Measurements from ENCODE around the gene MRO.

The MRO gene

GRCh38 chr18:50826027-50826426, 6.2 kb upstream of the MRO start:
- H3K27ac ChIP-seq (replicated peaks): no peak overlapping the region
- H3K4me3 ChIP-seq (replicated peaks; ENCODE audit: insufficient read depth, low read length): no peak overlapping the region
- DNase-seq (ENCODE audit: low read depth in 1 of 2, low spot score in 1 of 2): no peak
- no peaks in the 10 kb centered on the region for H3K27me3 ChIP-seq (ENCODE audit: insufficient read depth, poor library complexity, severe bottlenecking)
- TF ChIP-seq GABPA (IDR thresholded peaks at IDR 0.05; ENCODE audit: low read depth) (no peak), POLR2AphosphoS5 (IDR thresholded peaks at IDR 0.05; ENCODE audit: low read depth) (no peak), SPI1 (IDR thresholded peaks at IDR 0.05; ENCODE audit: borderline replicate concordance, low read depth) (no peak), REST (IDR thresholded peaks at IDR 0.05; ENCODE audit: insufficient replicate concordance, low read depth) (no peak)
- TF ChIP-seq, protein P1, sequence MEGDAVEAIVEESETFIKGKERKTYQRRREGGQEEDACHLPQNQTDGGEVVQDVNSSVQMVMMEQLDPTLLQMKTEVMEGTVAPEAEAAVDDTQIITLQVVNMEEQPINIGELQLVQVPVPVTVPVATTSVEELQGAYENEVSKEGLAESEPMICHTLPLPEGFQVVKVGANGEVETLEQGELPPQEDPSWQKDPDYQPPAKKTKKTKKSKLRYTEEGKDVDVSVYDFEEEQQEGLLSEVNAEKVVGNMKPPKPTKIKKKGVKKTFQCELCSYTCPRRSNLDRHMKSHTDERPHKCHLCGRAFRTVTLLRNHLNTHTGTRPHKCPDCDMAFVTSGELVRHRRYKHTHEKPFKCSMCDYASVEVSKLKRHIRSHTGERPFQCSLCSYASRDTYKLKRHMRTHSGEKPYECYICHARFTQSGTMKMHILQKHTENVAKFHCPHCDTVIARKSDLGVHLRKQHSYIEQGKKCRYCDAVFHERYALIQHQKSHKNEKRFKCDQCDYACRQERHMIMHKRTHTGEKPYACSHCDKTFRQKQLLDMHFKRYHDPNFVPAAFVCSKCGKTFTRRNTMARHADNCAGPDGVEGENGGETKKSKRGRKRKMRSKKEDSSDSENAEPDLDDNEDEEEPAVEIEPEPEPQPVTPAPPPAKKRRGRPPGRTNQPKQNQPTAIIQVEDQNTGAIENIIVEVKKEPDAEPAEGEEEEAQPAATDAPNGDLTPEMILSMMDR (IDR thresholded peaks at IDR 0.05; ENCODE audit: insufficient read depth, low read length): no peak

GRCh38 chr18:50825621-50826020, 5.8 kb upstream of the MRO start:
- no peak for DNase-seq (ENCODE audit: low read depth in 1 of 2, low spot score in 1 of 2)
- Histone ChIP-seq H3K27me3 (ENCODE audit: insufficient read depth, poor library complexity, severe bottlenecking) (no peaks in the 10 kb centered on the region), H3K27ac (replicated peaks) (no peak overlapping the region), H3K4me3 (replicated peaks; ENCODE audit: insufficient read depth, low read length) (no peak overlapping the region)
- TF ChIP-seq, protein P1 (IDR thresholded peaks at IDR 0.05; ENCODE audit: insufficient read depth, low read length): no peak
- TF ChIP-seq POLR2AphosphoS5 (IDR thresholded peaks at IDR 0.05; ENCODE audit: low read depth) (no peak), REST (IDR thresholded peaks at IDR 0.05; ENCODE audit: insufficient replicate concordance, low read depth) (no peak), GABPA (IDR thresholded peaks at IDR 0.05; ENCODE audit: low read depth) (no peak), SPI1 (IDR thresholded peaks at IDR 0.05; ENCODE audit: borderline replicate concordance, low read depth) (no peak)

DNA sequence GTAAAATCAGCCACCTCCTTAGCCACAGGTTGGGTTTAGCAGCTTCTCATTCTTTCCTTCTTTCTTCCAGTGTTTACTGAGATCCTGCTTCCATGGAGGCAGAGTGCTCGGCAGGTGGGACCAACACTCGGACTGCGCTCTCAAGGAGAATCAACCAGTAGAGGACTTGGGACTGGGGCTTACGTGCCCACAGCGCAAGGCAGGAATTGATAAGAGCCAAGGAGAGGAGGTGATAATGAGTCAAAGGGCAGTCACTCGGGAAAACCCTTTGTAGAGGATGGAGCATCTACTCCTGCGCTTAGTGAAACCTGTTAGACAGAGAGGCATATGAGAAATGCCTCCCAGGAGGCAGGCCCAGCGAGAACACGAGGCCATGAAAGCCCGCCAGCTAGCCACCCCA, 2.9 kb upstream of the MRO start:
- no peak for DNase-seq (ENCODE audit: low read depth in 1 of 2, low spot score in 1 of 2)
- H3K27me3 ChIP-seq (ENCODE audit: insufficient read depth, poor library complexity, severe bottlenecking): no peaks in the 10 kb centered on the region
- H3K4me3 ChIP-seq (replicated peaks; ENCODE audit: insufficient read depth, low read length): no peak overlapping the region
- H3K27ac ChIP-seq (replicated peaks): no peak overlapping the region
- TF ChIP-seq POLR2AphosphoS5 (IDR thresholded peaks at IDR 0.05; ENCODE audit: low read depth) (no peak), REST (IDR thresholded peaks at IDR 0.05; ENCODE audit: insufficient replicate concordance, low read depth) (no peak), SPI1 (IDR thresholded peaks at IDR 0.05; ENCODE audit: borderline replicate concordance, low read depth) (no peak), GABPA (IDR thresholded peaks at IDR 0.05; ENCODE audit: low read depth) (no peak)
- TF ChIP-seq, protein P1 (IDR thresholded peaks at IDR 0.05; ENCODE audit: insufficient read depth, low read length): no peak
